ENCODE results near the gene TPST1. TPM values are rescaled to one million over a fixed set of nuclear protein-coding genes. Genes with fewer than 3 reads are reported as not detected.
"Not testable (repeated sequence)": the region's sequence is repeated elsewhere in the genome, so short reads cannot be mapped to it uniquely, and the experiment has no call there.

TPST1 gene
- total RNA-seq, 2 experiments from 2014 or later, result 1.9 to 2.6 TPM

DNA sequence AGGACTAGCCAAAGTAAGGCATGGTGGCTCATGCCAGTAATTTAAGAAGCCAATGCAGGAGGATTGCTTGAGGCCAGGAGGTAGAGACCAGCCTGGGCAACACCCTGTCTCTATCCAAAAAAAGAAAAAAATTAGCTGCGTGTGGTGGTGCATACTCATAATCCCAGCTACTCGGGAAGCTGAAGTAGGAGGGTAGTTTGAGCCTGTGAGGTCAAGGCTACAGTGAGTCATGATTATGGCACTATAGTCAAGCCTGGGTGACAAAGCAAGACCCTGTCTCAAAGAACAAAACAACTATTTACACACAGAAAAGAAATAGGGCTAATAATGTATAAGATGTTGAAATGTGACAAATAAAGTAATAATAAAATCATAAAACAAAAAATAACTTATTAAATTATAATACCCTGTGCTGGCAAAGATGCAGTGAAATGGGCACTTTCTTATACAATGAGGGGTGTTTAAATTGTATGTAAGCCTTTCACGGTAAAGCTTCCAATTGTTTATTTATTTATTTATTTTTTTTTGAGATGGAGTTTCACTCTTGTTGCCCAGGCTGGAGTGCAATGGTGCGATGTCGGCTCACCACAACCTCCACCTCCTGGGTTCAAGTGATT is 175.2 kb downstream of the TPST1 start:
- no peak for ATAC-seq (ENCODE audit: poor library complexity)

DNA sequence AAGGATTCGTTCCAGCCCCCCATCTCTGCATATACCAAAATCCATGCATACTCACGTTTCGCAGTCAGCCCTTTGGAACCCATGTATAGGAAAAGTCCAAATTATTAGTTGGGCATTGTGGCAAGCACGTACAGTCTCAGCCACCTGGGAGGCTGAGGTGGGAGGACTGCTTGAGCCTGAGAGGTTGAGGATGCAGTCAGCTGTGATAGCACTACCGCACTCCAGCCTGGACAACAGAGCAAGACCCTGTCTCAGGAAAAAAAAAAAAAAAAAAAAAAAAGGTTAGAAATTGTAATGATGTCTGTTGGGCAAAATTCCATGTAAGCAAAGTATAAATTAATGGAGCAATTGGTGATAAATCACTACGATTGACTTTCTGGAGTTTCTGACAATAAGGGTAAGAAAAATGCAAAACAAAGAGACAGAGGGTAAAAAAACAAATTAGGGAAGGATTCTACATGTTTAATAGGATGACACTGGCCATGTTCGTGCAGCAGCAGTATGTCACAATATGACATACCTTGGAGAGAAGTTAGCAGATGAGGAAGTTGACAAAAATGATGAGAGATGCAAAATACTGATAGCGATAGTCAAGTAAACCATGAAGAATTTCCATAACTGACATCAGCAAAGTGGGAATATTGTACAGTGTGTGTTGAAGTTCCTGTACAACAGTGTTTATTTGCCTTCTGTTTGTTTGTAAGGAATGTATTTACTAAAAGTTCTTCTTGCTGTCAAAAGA is 177.2 kb downstream of the TPST1 start:
- H3K36me3 Mint-ChIP-seq (ENCODE audit: low read depth), result peaks cover 41% of the 10 kb centered on the region

More for the DNA sequence above, 175.2 kb downstream of the TPST1 start:
- peaks cover 7 to 14% of the 10 kb centered on the region in 2 experiments for H3K9me3 ChIP-seq (ENCODE audit: control insufficient read depth in 1 of 2, insufficient read depth in 1 of 2, low read length in 2 of 2)
- TF ChIP-seq, protein P1, sequence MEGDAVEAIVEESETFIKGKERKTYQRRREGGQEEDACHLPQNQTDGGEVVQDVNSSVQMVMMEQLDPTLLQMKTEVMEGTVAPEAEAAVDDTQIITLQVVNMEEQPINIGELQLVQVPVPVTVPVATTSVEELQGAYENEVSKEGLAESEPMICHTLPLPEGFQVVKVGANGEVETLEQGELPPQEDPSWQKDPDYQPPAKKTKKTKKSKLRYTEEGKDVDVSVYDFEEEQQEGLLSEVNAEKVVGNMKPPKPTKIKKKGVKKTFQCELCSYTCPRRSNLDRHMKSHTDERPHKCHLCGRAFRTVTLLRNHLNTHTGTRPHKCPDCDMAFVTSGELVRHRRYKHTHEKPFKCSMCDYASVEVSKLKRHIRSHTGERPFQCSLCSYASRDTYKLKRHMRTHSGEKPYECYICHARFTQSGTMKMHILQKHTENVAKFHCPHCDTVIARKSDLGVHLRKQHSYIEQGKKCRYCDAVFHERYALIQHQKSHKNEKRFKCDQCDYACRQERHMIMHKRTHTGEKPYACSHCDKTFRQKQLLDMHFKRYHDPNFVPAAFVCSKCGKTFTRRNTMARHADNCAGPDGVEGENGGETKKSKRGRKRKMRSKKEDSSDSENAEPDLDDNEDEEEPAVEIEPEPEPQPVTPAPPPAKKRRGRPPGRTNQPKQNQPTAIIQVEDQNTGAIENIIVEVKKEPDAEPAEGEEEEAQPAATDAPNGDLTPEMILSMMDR (IDR thresholded peaks at IDR 0.05), result no peak
- H3K27ac Mint-ChIP-seq, result no peak overlapping the region
- H3K4me1 Mint-ChIP-seq (ENCODE audit: low read depth), result no peaks in the 10 kb centered on the region
- no peak overlapping the region for H3K4me3 Mint-ChIP-seq
- ChIA-PET POLR2A (no interaction called here), CTCF (no interaction called here)
- no peaks in the 10 kb centered on the region for H3K27me3 Mint-ChIP-seq
- no peak overlapping the region for H3K27ac ChIP-seq (ENCODE audit: low read depth in 1 of 2, low read length in 2 of 2)
- no peaks in the 10 kb centered on the region for H3K27me3 ChIP-seq (ENCODE audit: control insufficient read depth in 1 of 2, insufficient read depth in 2 of 2, low read length in 2 of 2)
- peaks cover 3% of the 10 kb centered on the region for H3K9me3 Mint-ChIP-seq
- H3K4me3 ChIP-seq (ENCODE audit: low read length), result no peak overlapping the region
- peaks cover 46% of the 10 kb centered on the region for H3K36me3 Mint-ChIP-seq (ENCODE audit: low read depth)
- DNase-seq, result no peak
- no peaks in the 10 kb centered on the region for H3K36me3 ChIP-seq (ENCODE audit: insufficient read depth, low read length)
- no peaks in the 10 kb centered on the region for H3K4me1 ChIP-seq (ENCODE audit: insufficient read depth, low read length)
- intact Hi-C loops (cut with DNase I, micrococcal nuclease), result no loop called here

DNA sequence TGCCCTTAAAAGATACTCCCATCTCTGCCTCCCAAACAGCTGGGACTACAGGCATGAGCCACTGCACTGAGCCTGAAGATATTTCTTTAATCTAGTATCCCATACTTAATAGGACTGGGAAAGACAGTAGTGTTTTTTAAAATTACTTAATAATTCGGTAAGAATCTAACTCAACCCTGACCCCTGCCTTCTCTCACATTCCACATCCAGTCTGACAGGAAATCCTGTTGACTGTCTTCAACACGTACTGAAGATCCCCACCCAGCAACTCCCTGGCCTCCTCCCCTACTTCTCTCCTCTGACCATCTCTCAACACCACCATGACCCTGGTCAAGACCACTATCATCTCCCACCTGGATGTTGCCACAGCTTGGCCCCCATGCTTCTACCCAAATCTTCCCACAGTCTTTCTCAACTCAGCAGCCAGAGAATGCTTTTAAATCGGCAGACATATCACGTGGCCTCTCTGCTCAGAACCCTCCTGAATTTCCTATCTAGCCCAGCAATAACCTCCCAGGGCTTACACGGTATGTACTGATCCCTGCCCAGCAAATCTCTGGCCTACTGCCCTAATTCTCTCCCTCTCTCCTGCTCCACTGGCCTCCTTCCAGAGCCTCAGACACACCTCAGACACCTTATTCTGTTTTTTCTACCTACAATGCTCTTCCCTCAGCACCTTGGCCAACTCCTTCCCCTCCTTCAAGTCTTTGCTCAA is 180.2 kb downstream of the TPST1 start:
- H3K27me3 Mint-ChIP-seq; H3K4me3 Mint-ChIP-seq; H3K27ac Mint-ChIP-seq; POLR2A ChIA-PET; DNase-seq; H3K4me1 ChIP-seq (ENCODE audit: insufficient read depth, low read length); H3K36me3 ChIP-seq (ENCODE audit: insufficient read depth, low read length); H3K9me3 Mint-ChIP-seq; H3K27ac ChIP-seq (ENCODE audit: low read depth in 1 of 2, low read length in 2 of 2); H3K9me3 ChIP-seq (ENCODE audit: control insufficient read depth in 1 of 2, insufficient read depth in 1 of 2, low read length in 2 of 2); CTCF ChIA-PET; H3K4me1 Mint-ChIP-seq (ENCODE audit: low read depth); intact Hi-C loops (cut with DNase I, micrococcal nuclease); H3K27me3 ChIP-seq (ENCODE audit: control insufficient read depth in 1 of 2, insufficient read depth in 2 of 2, low read length in 2 of 2); ATAC-seq (ENCODE audit: poor library complexity); H3K4me3 ChIP-seq (ENCODE audit: low read length): not testable (repeated sequence)
- peaks cover 19% of the 10 kb centered on the region for H3K36me3 Mint-ChIP-seq (ENCODE audit: low read depth)

More for the DNA sequence above, 177.2 kb downstream of the TPST1 start:
- H3K9me3 ChIP-seq (ENCODE audit: control insufficient read depth in 1 of 2, insufficient read depth in 1 of 2, low read length in 2 of 2), result peaks cover 7 to 14% of the 10 kb centered on the region in 2 experiments
- H3K27ac Mint-ChIP-seq; H3K36me3 ChIP-seq (ENCODE audit: insufficient read depth, low read length); H3K9me3 Mint-ChIP-seq; H3K4me1 ChIP-seq (ENCODE audit: insufficient read depth, low read length); H3K4me3 ChIP-seq (ENCODE audit: low read length); H3K27me3 ChIP-seq (ENCODE audit: control insufficient read depth in 1 of 2, insufficient read depth in 2 of 2, low read length in 2 of 2); H3K27me3 Mint-ChIP-seq; POLR2A ChIA-PET; CTCF ChIA-PET; H3K4me3 Mint-ChIP-seq; ATAC-seq (ENCODE audit: poor library complexity); H3K4me1 Mint-ChIP-seq (ENCODE audit: low read depth); DNase-seq; intact Hi-C loops (cut with DNase I, micrococcal nuclease); H3K27ac ChIP-seq (ENCODE audit: low read depth in 1 of 2, low read length in 2 of 2): not testable (repeated sequence)

DNA sequence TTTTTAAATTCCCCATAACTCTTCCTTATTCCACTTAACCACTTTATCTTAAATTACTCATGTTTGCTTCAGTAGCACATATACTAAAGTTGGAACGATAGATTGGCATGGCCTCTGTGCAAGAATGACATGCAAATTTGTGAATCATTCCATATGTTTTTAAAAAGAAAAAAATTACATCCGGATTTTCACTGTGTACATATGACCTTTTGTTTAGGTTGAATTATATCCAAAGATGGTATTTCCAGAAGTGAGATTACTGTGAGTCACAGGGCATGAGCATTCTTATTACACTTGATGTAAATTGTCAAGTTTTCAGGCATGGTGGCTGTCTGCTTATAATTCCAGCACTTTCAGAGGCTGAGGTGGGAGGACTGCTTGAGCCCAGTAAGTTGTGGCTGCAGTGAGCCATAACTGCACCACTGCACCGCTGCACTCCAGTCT is 190.0 kb downstream of the TPST1 start:
- POLR2A ChIA-PET, CTCF ChIA-PET, H3K27ac Mint-ChIP-seq: not testable (repeated sequence)

DNA sequence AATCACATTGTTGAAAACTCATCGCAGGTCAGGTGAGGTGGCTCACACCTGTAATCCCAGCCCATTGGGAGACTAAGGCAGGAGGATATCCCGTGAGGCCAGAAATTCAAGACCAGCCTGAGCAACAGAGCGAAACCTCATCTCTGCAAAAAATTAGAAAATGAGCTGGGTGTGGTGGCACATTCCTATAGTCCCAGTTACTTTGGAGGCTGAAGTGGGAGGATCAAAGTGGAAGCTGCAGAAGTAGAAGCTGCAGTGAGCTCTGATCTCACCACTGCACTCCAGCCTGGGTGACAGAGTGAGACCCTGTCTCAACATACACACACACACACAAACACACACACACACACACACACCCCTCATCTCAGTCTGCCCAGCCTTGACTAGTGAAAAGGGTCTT is 190.9 kb downstream of the TPST1 start:
- POLR2A ChIA-PET; H3K27ac ChIP-seq (ENCODE audit: low read depth in 1 of 2, low read length in 2 of 2); H3K9me3 ChIP-seq (ENCODE audit: control insufficient read depth in 1 of 2, insufficient read depth in 1 of 2, low read length in 2 of 2); ATAC-seq (ENCODE audit: poor library complexity); H3K36me3 ChIP-seq (ENCODE audit: insufficient read depth, low read length); DNase-seq; H3K4me3 ChIP-seq (ENCODE audit: low read length); H3K4me1 Mint-ChIP-seq (ENCODE audit: low read depth); H3K4me1 ChIP-seq (ENCODE audit: insufficient read depth, low read length); intact Hi-C loops (cut with DNase I, micrococcal nuclease); CTCF ChIA-PET; H3K4me3 Mint-ChIP-seq; H3K27me3 Mint-ChIP-seq; H3K9me3 Mint-ChIP-seq; H3K27me3 ChIP-seq (ENCODE audit: control insufficient read depth in 1 of 2, insufficient read depth in 2 of 2, low read length in 2 of 2); H3K27ac Mint-ChIP-seq: not testable (repeated sequence)
- H3K36me3 Mint-ChIP-seq (ENCODE audit: low read depth), result peaks cover 19% of the 10 kb centered on the region

More for the DNA sequence above, 190.0 kb downstream of the TPST1 start:
- intact Hi-C loops (cut with DNase I, micrococcal nuclease); H3K9me3 Mint-ChIP-seq; ATAC-seq (ENCODE audit: poor library complexity); H3K4me3 Mint-ChIP-seq; H3K4me3 ChIP-seq (ENCODE audit: low read length); H3K27me3 ChIP-seq (ENCODE audit: control insufficient read depth in 1 of 2, insufficient read depth in 2 of 2, low read length in 2 of 2); H3K4me1 Mint-ChIP-seq (ENCODE audit: low read depth); H3K9me3 ChIP-seq (ENCODE audit: control insufficient read depth in 1 of 2, insufficient read depth in 1 of 2, low read length in 2 of 2); H3K27me3 Mint-ChIP-seq; DNase-seq; H3K4me1 ChIP-seq (ENCODE audit: insufficient read depth, low read length); H3K27ac ChIP-seq (ENCODE audit: low read depth in 1 of 2, low read length in 2 of 2); H3K36me3 ChIP-seq (ENCODE audit: insufficient read depth, low read length): not testable (repeated sequence)
- H3K36me3 Mint-ChIP-seq (ENCODE audit: low read depth), result peaks cover 15% of the 10 kb centered on the region

DNA sequence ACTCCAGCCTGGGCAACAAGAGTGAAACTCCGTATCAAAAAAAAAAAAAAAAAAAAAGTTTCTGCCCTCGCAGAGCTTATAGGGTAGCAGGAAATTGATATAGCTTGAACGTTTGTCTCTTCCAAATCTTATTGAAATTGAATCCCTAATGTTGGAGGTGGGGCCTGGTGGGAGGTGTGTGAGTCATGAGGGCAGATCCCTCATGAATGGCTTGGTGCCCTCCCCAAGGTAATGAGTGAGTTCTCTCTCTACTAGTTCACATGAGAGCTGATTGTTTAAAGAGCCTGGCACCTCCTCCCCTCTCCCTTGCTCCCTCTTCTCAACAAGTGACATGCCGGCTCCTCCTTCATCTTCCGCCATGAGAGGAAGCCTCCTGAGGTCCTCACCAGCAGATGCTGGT is 193.7 kb downstream of the TPST1 start:
- H3K4me1 Mint-ChIP-seq (ENCODE audit: low read depth); POLR2A ChIA-PET; H3K27me3 ChIP-seq (ENCODE audit: control insufficient read depth in 1 of 2, insufficient read depth in 2 of 2, low read length in 2 of 2); intact Hi-C loops (cut with DNase I, micrococcal nuclease); DNase-seq; ATAC-seq (ENCODE audit: poor library complexity); H3K27ac Mint-ChIP-seq; H3K9me3 Mint-ChIP-seq; H3K4me1 ChIP-seq (ENCODE audit: insufficient read depth, low read length); H3K9me3 ChIP-seq (ENCODE audit: control insufficient read depth in 1 of 2, insufficient read depth in 1 of 2, low read length in 2 of 2); H3K4me3 ChIP-seq (ENCODE audit: low read length); H3K36me3 ChIP-seq (ENCODE audit: insufficient read depth, low read length); H3K4me3 Mint-ChIP-seq; H3K27me3 Mint-ChIP-seq; H3K27ac ChIP-seq (ENCODE audit: low read depth in 1 of 2, low read length in 2 of 2): not testable (repeated sequence)
- H3K36me3 Mint-ChIP-seq (ENCODE audit: low read depth), result peaks cover 37% of the 10 kb centered on the region
- CTCF ChIA-PET, result interaction anchor here (0.9 kb wide), 1 partner anchor 21 kb away, joined by 3 read pairs; no protein-coding TSS in a partner anchor

Measured in CD4-positive, alpha-beta T cell (primary cell).